Thyroid gland (tissue), 4 donors: ENCODE measurements around the gene SLC22A14. TPM values are rescaled to one million over a fixed set of nuclear protein-coding genes. Genes with fewer than 3 reads are reported as not detected.
A peak's percentile ranks its signal among the peaks of the same experiment; 100 is the strongest.

Experiments
- DNase-seq, 2 donors: peaks; one replicate each; pipeline ENCODE4 v3.0.0-alpha.2; 2019
- H3K27ac ChIP-seq, 3 donors: fragments of 200-600 bp; sonication (generic); 1 replicate in 2 of 3; 2 replicates in 1 of 3; pipeline ENCODE4 v1.5.1; 2016 to 2019; ENCODE audit warnings: mild to moderate bottlenecking in 1 of 3, moderate library complexity in 1 of 3
- H3K27me3 ChIP-seq: fragments of 200-600 bp; sonication (generic); one replicate; pipeline ENCODE4 v1.5.1; 2019
- H3K36me3 ChIP-seq, 2 donors: fragments of 200-600 bp; sonication (generic); one replicate each; pipeline ENCODE4 v1.5.1; 2016 to 2019
- H3K4me1 ChIP-seq, 2 donors: fragments of 200-600 bp; sonication (generic); one replicate each; pipeline ENCODE4 v1.5.1; 2017 to 2019
- H3K4me3 ChIP-seq, 3 donors: fragments of 200-600 bp; sonication (generic); replicated peaks in 1 of 3; 1 replicate in 2 of 3; 2 replicates in 1 of 3; pipeline ENCODE4 v1.5.1; 2016; ENCODE audit warnings: mild to moderate bottlenecking in 1 of 3
- H3K9me3 ChIP-seq: fragments of 200-600 bp; sonication (generic); one replicate; pipeline ENCODE4 v1.5.1; 2017
- CTCF ChIP-seq, 6 experiments: fragments of 200-600 bp in 3 of 6; fragments of 450-650 bp in 3 of 6; sonication (generic) in 3 of 6; IDR thresholded peaks; one replicate each; pipeline ENCODE4 v1.5.1; 2016 to 2019; ENCODE audit warnings: antibody characterized with exemption in 6 of 6, mild to moderate bottlenecking in 2 of 6, inconsistent platforms in 1 of 6, moderate library complexity in 1 of 6
- POLR2A ChIP-seq, 2 donors: fragments of 450-650 bp; IDR thresholded peaks; one replicate each; pipeline ENCODE4 v1.6.1; 2017; ENCODE audit warnings: antibody characterized with exemption in 2 of 2, mild to moderate bottlenecking in 2 of 2, moderate library complexity in 1 of 2
- WGBS, 2 donors: methylation state at CpG; one replicate each; pipeline ENCODE4 v1.1.5; 2017; 5-methylcytosine and 5-hydroxymethylcytosine counted together
- intact Hi-C: fragments of 100-400 bp; cut with DNase I; formaldehyde crosslinking; loops from one replicate; pipeline ENCODE4 v1.15.1; 2023
- total RNA-seq, 4 donors: library from RNA; depleted of rRNA; stranded (reverse); fragments of >200 nt; gene quantifications; one replicate each; pipeline ENCODE4 v1.2.3, GENCODE V29; 2016

Gene SLC22A14
- total RNA-seq, 4 donors from 2014 or later = not detected

- WGBS, 2 donors = 95 to 97% methylated on average over 12 of the region's 12 CpGs
Measured at GRCh38 chr3:38307599-38307998, 25.5 kb downstream of the SLC22A14 start.

GRCh38 chr3:38308456-38308855, 26.4 kb downstream of the SLC22A14 start:
- no peaks in the 10 kb centered on the region for H3K36me3 ChIP-seq
- TF ChIP-seq CTCF (IDR thresholded peaks at IDR 0.05) (no peak), POLR2A (IDR thresholded peaks at IDR 0.05) (no peak)
- no peaks in the 10 kb centered on the region for H3K27me3 ChIP-seq
- no peak for DNase-seq
- intact Hi-C loops = no loop called here
- no peak overlapping the region for H3K27ac ChIP-seq
- no peak overlapping the region for H3K4me3 ChIP-seq
- 85 to 95% methylated on average over 8 to 9 of the region's 9 CpGs for WGBS, 2 donors
- no peaks in the 10 kb centered on the region for H3K4me1 ChIP-seq
- no peaks in the 10 kb centered on the region for H3K9me3 ChIP-seq

More at GRCh38 chr3:38307599-38307998, 25.5 kb downstream of the SLC22A14 start:
- intact Hi-C loops = no loop called here
- TF ChIP-seq CTCF (IDR thresholded peaks at IDR 0.05) (no peak), POLR2A (IDR thresholded peaks at IDR 0.05) (no peak)
- Histone ChIP-seq H3K36me3 (no peaks in the 10 kb centered on the region), H3K27me3 (no peaks in the 10 kb centered on the region), H3K4me1 (no peaks in the 10 kb centered on the region), H3K9me3 (no peaks in the 10 kb centered on the region), H3K27ac (no peak overlapping the region), H3K4me3 (no peak overlapping the region)
- no peak for DNase-seq

- TF ChIP-seq CTCF (IDR thresholded peaks at IDR 0.05) (no peak), POLR2A (IDR thresholded peaks at IDR 0.05) (no peak)
- DNase-seq = no peak
- 88 to 95% methylated on average over 1 of the region's 1 CpG for WGBS, 2 donors
- H3K36me3 ChIP-seq = no peaks in the 10 kb centered on the region
- H3K4me1 ChIP-seq = no peaks in the 10 kb centered on the region
- intact Hi-C loops = no loop called here
- no peaks in the 10 kb centered on the region for H3K9me3 ChIP-seq
- no peak overlapping the region for H3K4me3 ChIP-seq
- no peak overlapping the region for H3K27ac ChIP-seq
- H3K27me3 ChIP-seq = no peaks in the 10 kb centered on the region
Measured at GRCh38 chr3:38311476-38311875, 29.4 kb downstream of the SLC22A14 start.

- Histone ChIP-seq H3K9me3 (no peaks in the 10 kb centered on the region), H3K36me3 (no peaks in the 10 kb centered on the region), H3K4me1 (no peaks in the 10 kb centered on the region), H3K4me3 (no peak overlapping the region), H3K27me3 (no peaks in the 10 kb centered on the region), H3K27ac (no peak overlapping the region)
- peak in 1 of 2 donors; percentile 4 for DNase-seq
- intact Hi-C loops = no loop called here
- 45 to 73% methylated on average over 2 of the region's 2 CpGs for WGBS, 2 donors
- TF ChIP-seq CTCF (IDR thresholded peaks at IDR 0.05) (no peak), POLR2A (IDR thresholded peaks at IDR 0.05) (no peak)
Measured at GRCh38 chr3:38311941-38312340, 29.8 kb downstream of the SLC22A14 start.

- no peaks in the 10 kb centered on the region for H3K36me3 ChIP-seq
- no peak for DNase-seq
- WGBS, 2 donors = 87 to 92% methylated on average over 3 of the region's 3 CpGs
- no peaks in the 10 kb centered on the region for H3K27me3 ChIP-seq
- no peaks in the 10 kb centered on the region for H3K4me1 ChIP-seq
- intact Hi-C loops = no loop called here
- no peak overlapping the region for H3K4me3 ChIP-seq
- H3K9me3 ChIP-seq = no peaks in the 10 kb centered on the region
- TF ChIP-seq CTCF (IDR thresholded peaks at IDR 0.05) = no peak
- TF ChIP-seq POLR2A (IDR thresholded peaks at IDR 0.05) = no peak
- no peak overlapping the region for H3K27ac ChIP-seq
Measured at GRCh38 chr3:38312356-38312755, 30.3 kb downstream of the SLC22A14 start.
